Endothelial cell of umbilical vein (primary cell): ENCODE data around the gene GPR155. TPM values are rescaled to one million over a fixed set of nuclear protein-coding genes. Genes with fewer than 3 reads are reported as not detected.
"Not testable (repeated sequence)": the region's sequence is repeated elsewhere in the genome, so short reads cannot be mapped to it uniquely, and the experiment has no call there.

Source experiments
- BruUV-seq: library from RNA; stranded (reverse); fragments of 400-500 nt; replicated peaks from 2 replicates; lab custom pipeline; 2021; lab: Mats Ljungman, UMichigan
- CTCF ChIA-PET: fragments of 300-600, 350-600 bp; sonication (Branson Sonifier 250); formaldehyde crosslinking; loops from one replicate; lab custom pipeline; 2021; ENCODE audit warnings: antibody characterized with exemption, inconsistent platforms; lab: Charles Lee
- POLR2A ChIA-PET: fragments of 300-600, 350-600 bp; sonication (Branson Sonifier 250); formaldehyde crosslinking; loops from one replicate; lab custom pipeline; 2021; ENCODE audit warnings: antibody characterized with exemption, inconsistent platforms; lab: Charles Lee
- DNase-seq: peaks from one replicate; pipeline ENCODE4 v3.0.0-alpha.2; 2011; ENCODE audit warnings: low read depth, low spot score
- FAIRE-seq: peaks from 2 replicates; lab custom pipeline; 2011; peaks lifted over from hg19 to GRCh38; lab: Jason Lieb, UNC
- H2AFZ ChIP-seq: 2 replicates; pipeline ENCODE4 v1.6.0; 2012; ENCODE audit warnings: low read depth, low read length, control low read depth, inconsistent platforms
- H3K27ac ChIP-seq: 2 replicates; pipeline ENCODE4 v1.5.1; 2011; ENCODE audit warnings: low read depth, mild to moderate bottlenecking, control low read depth, low read length, moderate library complexity; ENCODE audit not compliant: insufficient read depth
- H3K27me3 ChIP-seq, 2 experiments: 2 replicates each; pipeline versions ENCODE4 v1.6.0 to v1.6.1; 2011; ENCODE audit warnings: low read length in 2 of 2, mixed read lengths in 1 of 2; ENCODE audit not compliant: control insufficient read depth in 2 of 2, insufficient read depth in 2 of 2
- H3K36me3 ChIP-seq, 2 experiments: 2 replicates in 1 of 2; 3 replicates in 1 of 2; pipeline ENCODE4 v1.5.1; 2011; ENCODE audit warnings: low read length in 2 of 2, mild to moderate bottlenecking in 1 of 2, moderate library complexity in 1 of 2; ENCODE audit not compliant: control insufficient read depth in 2 of 2, insufficient read depth in 2 of 2; ENCODE audit errors: extremely low read depth in 1 of 2
- H3K4me1 ChIP-seq: 3 replicates; pipeline ENCODE4 v1.5.1; 2011; ENCODE audit warnings: mild to moderate bottlenecking, low read length; ENCODE audit not compliant: control insufficient read depth, insufficient read depth; ENCODE audit errors: extremely low read depth
- H3K4me2 ChIP-seq: 2 replicates; pipeline ENCODE4 v1.6.1; 2011; ENCODE audit warnings: low read length, control low read depth, mixed read lengths; ENCODE audit not compliant: insufficient read depth
- H3K4me3 ChIP-seq, 3 experiments: fragments of 200-600 bp in 1 of 3; sonication (generic), shearing (Covaris generic) in 1 of 3; replicated peaks in 1 of 3; 2 replicates each; pipeline ENCODE4 v1.5.1; 2011 to 2016; ENCODE audit warnings: control low read depth in 3 of 3, low read length in 3 of 3, mild to moderate bottlenecking in 2 of 3, inconsistent platforms in 1 of 3, low read depth in 1 of 3, moderate library complexity in 1 of 3; ENCODE audit not compliant: insufficient read depth in 1 of 3
- H3K79me2 ChIP-seq: 2 replicates; pipeline ENCODE4 v1.6.0; 2012; ENCODE audit warnings: low read length, inconsistent platforms; ENCODE audit not compliant: control insufficient read depth, insufficient read depth
- H3K9ac ChIP-seq: replicated peaks from 2 replicates; pipeline ENCODE3; 2011; ENCODE audit warnings: low read length, control low read depth; ENCODE audit not compliant: insufficient read depth; ENCODE audit errors: extremely low read depth
- H3K9me1 ChIP-seq: replicated peaks from 3 replicates; pipeline ENCODE4 v1.6.0; 2011; ENCODE audit warnings: mild to moderate bottlenecking, low read length; ENCODE audit not compliant: control insufficient read depth, insufficient read depth; ENCODE audit errors: extremely low read depth
- H3K9me3 ChIP-seq: replicated peaks from 2 replicates; pipeline ENCODE4 v1.5.1; 2012; ENCODE audit warnings: low read length, inconsistent platforms; ENCODE audit not compliant: control insufficient read depth, insufficient read depth
- H4K20me1 ChIP-seq: replicated peaks from 2 replicates; pipeline ENCODE3; 2011; ENCODE audit warnings: mild to moderate bottlenecking, low read length; ENCODE audit not compliant: control insufficient read depth, insufficient read depth; ENCODE audit errors: extremely low read depth
- EZH2 ChIP-seq: IDR thresholded peaks from 2 replicates; pipeline ENCODE4 v1.6.1; 2012; ENCODE audit warnings: borderline replicate concordance, low read depth, mild to moderate bottlenecking, moderate library complexity, low read length, inconsistent platforms; ENCODE audit not compliant: severe bottlenecking
- FOS ChIP-seq: IDR thresholded peaks from 2 replicates; pipeline ENCODE4 v1.6.1; 2011; ENCODE audit warnings: mild to moderate bottlenecking, low read length, moderate library complexity, borderline replicate concordance; ENCODE audit not compliant: insufficient read depth
- JUN ChIP-seq: IDR thresholded peaks from 2 replicates; pipeline ENCODE4 v1.6.1; 2011; ENCODE audit warnings: borderline replicate concordance, low read depth; ENCODE audit not compliant: insufficient read length, insufficient read depth
- MYC ChIP-seq: IDR thresholded peaks from one replicate; pipeline ENCODE4 v1.6.1; 2011; ENCODE audit warnings: mild to moderate bottlenecking, low read depth, low read length
- POLR2AphosphoS5 ChIP-seq: IDR thresholded peaks from 2 replicates; pipeline ENCODE4 v1.6.1; 2012; ENCODE audit warnings: low read depth, mild to moderate bottlenecking, control low read depth, low read length, moderate library complexity; ENCODE audit not compliant: insufficient read depth
- dilution Hi-C: fragments of 300-500 bp; cut with MboI; formaldehyde crosslinking; loops from one replicate; pipeline ENCODE4 v1.15.0; 2019; ENCODE audit warnings: low sequenced_read_pairs; ENCODE audit not compliant: extremely low pct_ligation_motif_present
- intact Hi-C: fragments of 100-400 bp; cut with micrococcal nuclease; formaldehyde crosslinking; loops from one replicate; pipeline ENCODE4 v1.10.0; 2022
- polyA plus RNA-seq, 4 experiments: library from polyadenylated mRNA; depleted of rRNA in 3 of 4; stranded (reverse) in 3 of 4; unstranded in 1 of 4; fragments of >200 nt; gene quantifications; 2 replicates each; pipeline versions ENCODE4 v1.2.1 to v1.2.3, GENCODE V29; 2011 to 2012; ENCODE audit warnings: missing spikeins in 1 of 4
- total RNA-seq: library from RNA; stranded (reverse); gene quantifications from 2 replicates; pipeline ENCODE4 v1.2.3, GENCODE V29; 2021
- TF ChIP-seq, protein P1 (sequence below): IDR thresholded peaks from 2 replicates; pipeline ENCODE4 v1.6.1; 2011; ENCODE audit not compliant: insufficient read depth, insufficient read length

GPR155 gene
- total and polyA plus RNA-seq, 2 donors (not counting 3 experiments of a cell fraction or from before 2014, with no cell fraction given) = 0.62 to 1.7 TPM

DNA sequence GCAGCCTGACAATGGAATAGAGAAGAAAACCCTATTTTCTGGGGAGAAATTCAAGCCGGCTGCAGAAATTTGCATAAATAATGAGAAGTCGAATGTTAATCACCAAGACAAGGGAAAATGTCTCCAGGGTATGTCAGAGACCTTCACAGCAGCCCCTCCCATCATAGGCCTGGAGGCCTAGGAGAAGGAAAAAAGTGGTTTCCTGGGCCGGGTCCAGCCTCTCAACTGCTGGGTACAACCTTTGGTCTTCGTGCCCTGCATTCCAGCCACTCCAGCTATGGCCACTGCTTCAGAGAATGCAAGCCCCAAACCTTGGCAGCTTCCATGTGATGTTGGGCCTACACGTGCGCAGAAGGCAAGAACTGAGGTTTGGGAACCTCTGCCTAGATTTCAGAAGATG lies 97.3 kb downstream of the GPR155 start:
- TF ChIP-seq, protein P1, sequence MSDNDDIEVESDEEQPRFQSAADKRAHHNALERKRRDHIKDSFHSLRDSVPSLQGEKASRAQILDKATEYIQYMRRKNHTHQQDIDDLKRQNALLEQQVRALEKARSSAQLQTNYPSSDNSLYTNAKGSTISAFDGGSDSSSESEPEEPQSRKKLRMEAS = no peak
- TF ChIP-seq MYC (no peak), EZH2 (no peak), JUN (no peak), FOS (no peak), POLR2AphosphoS5 (no peak)
- Histone ChIP-seq H2AFZ (no peak overlapping the region), H3K4me2 (no peak overlapping the region), H4K20me1 (no peaks in the 10 kb centered on the region), H3K27me3 (no peaks in the 10 kb centered on the region), H3K79me2 (peaks cover 11% of the 10 kb centered on the region), H3K36me3 (peaks cover 0 to 3% of the 10 kb centered on the region in 2 experiments), H3K4me3 (no peak overlapping the region), H3K27ac (no peak overlapping the region), H3K9me3 (no peaks in the 10 kb centered on the region), H3K9me1 (no peaks in the 10 kb centered on the region), H3K9ac (no peak overlapping the region), H3K4me1 (peaks cover 5% of the 10 kb centered on the region)
- intact Hi-C loops (no loop called here), dilution Hi-C loops (no loop called here)
- FAIRE-seq (no peak), DNase-seq (no peak)
- ChIA-PET CTCF (no interaction called here), POLR2A (no interaction called here)
- BruUV-seq = no TSS peak

DNA sequence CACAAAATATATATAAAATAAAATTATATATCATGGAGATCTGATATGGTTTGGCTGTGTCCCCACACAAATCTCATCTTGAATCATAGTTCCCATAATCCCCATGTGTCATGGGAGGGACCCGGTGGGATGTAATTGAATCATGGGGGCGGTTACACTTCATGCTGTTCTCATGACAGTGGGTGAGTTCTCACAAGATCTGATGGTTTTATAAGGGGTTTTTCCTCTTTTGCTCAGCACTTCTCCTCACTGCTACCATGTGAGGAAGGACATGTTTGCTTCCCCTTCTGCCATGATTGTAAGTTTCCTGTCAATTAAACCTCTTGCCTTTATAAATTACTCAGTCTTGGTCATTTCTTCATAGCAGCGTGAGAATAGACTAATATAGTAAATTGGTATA lies 98.1 kb downstream of the GPR155 start:
- H3K4me2 ChIP-seq, dilution Hi-C loops, H3K9me1 ChIP-seq, H4K20me1 ChIP-seq, BruUV-seq, H3K9me3 ChIP-seq, H3K9ac ChIP-seq, CTCF ChIA-PET, DNase-seq, H3K36me3 ChIP-seq, intact Hi-C loops, H3K27ac ChIP-seq, H3K27me3 ChIP-seq, POLR2A ChIA-PET, H2AFZ ChIP-seq, H3K79me2 ChIP-seq, H3K4me1 ChIP-seq, H3K4me3 ChIP-seq: not testable (repeated sequence)
- peak; percentile 24 for FAIRE-seq
